Measurements from ENCODE around the gene FXR2. TPM values are rescaled to one million over a fixed set of nuclear protein-coding genes. Genes with fewer than 3 reads are reported as not detected.

FXR2 gene
- total and polyA plus RNA-seq, 10 donors, result 17.7 to 29.3 (median 24.0) TPM

DNA sequence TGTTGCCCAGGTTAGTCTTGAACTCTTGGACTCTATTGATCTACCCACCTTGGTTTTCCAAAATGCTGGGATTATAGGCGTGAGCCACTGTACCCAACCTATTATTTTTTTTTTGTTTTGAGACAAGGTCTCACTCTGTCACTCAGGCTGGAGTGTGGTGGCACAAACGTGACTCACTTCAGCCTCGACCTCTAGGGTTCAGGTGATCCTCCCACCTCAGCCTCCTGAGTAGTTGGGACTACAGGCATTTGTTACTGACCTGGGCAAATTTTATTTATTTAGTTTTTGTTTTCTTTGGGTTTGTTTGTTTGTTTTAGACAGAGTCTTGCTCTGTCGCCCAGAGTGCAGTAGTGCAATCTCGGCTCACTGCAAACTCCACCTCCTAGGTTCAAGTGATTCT lies 9.0 kb upstream of the FXR2 start:
- Histone ChIP-seq H3K36me3 (peaks cover 0 to 14% (median 0%) of the 10 kb centered on the region in 6 donors), H3K9me3 (no peaks in the 10 kb centered on the region), H3K27me3 (replicated peaks in 1 of 7) (no peaks in the 10 kb centered on the region), H3K27ac (no peak overlapping the region), H3K4me1 (peaks cover 9 to 28% (median 19%) of the 10 kb centered on the region in 6 donors), H3K4me3 (no peak overlapping the region)
- intact Hi-C loops (cut with DNase I; ENCODE audit: low total_unique reads), result loop anchor here (10.0 kb wide), 1 partner anchor 61 kb away; the partner anchor contains the start of genes TP53 and WRAP53
- WGBS, 5 donors, result 83 to 90% (median 88%) methylated on average over 5 of the region's 5 CpGs
- no peak for DNase-seq
- TF ChIP-seq POLR2AphosphoS5 (IDR thresholded peaks at IDR 0.05), result no peak
- TF ChIP-seq POLR2A (IDR thresholded peaks at IDR 0.05), result no peak
- TF ChIP-seq, protein P1, sequence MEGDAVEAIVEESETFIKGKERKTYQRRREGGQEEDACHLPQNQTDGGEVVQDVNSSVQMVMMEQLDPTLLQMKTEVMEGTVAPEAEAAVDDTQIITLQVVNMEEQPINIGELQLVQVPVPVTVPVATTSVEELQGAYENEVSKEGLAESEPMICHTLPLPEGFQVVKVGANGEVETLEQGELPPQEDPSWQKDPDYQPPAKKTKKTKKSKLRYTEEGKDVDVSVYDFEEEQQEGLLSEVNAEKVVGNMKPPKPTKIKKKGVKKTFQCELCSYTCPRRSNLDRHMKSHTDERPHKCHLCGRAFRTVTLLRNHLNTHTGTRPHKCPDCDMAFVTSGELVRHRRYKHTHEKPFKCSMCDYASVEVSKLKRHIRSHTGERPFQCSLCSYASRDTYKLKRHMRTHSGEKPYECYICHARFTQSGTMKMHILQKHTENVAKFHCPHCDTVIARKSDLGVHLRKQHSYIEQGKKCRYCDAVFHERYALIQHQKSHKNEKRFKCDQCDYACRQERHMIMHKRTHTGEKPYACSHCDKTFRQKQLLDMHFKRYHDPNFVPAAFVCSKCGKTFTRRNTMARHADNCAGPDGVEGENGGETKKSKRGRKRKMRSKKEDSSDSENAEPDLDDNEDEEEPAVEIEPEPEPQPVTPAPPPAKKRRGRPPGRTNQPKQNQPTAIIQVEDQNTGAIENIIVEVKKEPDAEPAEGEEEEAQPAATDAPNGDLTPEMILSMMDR (IDR thresholded peaks at IDR 0.05 in 8 of 11, conservative IDR thresholded peaks at IDR 0.05 in 3 of 11), result no peak

DNA sequence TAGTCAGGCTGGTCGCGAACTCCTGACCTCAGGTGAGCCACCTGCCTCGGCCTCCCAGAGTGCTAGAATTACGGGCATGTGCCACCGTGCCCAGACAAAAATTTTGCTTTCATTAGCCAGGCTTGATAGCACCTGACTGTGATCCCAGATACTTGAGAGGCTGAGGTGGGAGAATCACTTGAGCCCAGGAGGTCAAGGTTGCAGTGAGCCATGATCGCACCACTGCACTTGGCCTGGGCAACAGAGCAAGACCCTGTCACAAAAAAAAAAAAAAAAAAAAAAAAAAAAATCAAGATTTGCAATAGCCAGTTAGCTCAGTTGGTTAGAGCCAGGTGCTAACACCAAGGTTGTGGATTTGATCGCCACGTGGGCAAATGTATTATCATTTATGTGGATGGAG lies 6.1 kb upstream of the FXR2 start:
- no peaks in the 10 kb centered on the region for H3K9me3 ChIP-seq
- WGBS, 5 donors, result 91 to 96% (median 95%) methylated on average over 8 of the region's 8 CpGs

DNA sequence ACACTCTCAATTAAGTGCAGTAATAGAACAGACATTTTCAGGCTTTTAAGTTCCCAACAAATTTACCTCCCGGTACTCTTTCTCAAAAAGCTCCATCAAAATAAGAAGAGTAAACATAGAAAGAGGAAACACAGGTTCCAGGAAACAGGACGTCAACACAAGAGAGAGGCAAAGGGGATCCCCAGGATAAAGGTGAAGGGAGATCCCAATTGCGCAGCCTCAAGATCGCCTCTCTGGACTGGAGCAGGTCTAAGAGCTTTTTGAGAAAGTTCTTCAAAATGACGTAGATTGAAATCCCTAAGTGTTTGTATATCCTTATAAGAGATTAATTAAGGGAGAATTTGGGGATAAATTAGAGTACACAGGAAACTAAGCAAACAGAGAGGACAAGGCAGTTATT lies 3.9 kb upstream of the FXR2 start:
- no peak for TF ChIP-seq POLR2A (IDR thresholded peaks at IDR 0.05)
- TF ChIP-seq, protein P1 (IDR thresholded peaks at IDR 0.05 in 8 of 11, conservative IDR thresholded peaks at IDR 0.05 in 3 of 11), result no peak
- TF ChIP-seq POLR2AphosphoS5 (IDR thresholded peaks at IDR 0.05), result no peak
- Histone ChIP-seq H3K4me3 (no peak overlapping the region), H3K27ac (no peak overlapping the region), H3K4me1 (peaks cover 4 to 15% (median 6%) of the 10 kb centered on the region in 6 donors), H3K36me3 (no peaks in the 10 kb centered on the region), H3K27me3 (replicated peaks in 1 of 7) (no peaks in the 10 kb centered on the region), H3K9me3 (no peaks in the 10 kb centered on the region)
- DNase-seq, result no peak
- WGBS, 5 donors, result 63 to 80% (median 73%) methylated on average over 5 of the region's 5 CpGs
- intact Hi-C loops (cut with DNase I; ENCODE audit: low total_unique reads), result no loop called here

More for the DNA sequence above, 6.1 kb upstream of the FXR2 start:
- Histone ChIP-seq H3K4me3 (no peak overlapping the region), H3K27me3 (replicated peaks in 1 of 7) (no peaks in the 10 kb centered on the region), H3K36me3 (peaks cover 0 to 9% (median 0%) of the 10 kb centered on the region in 6 donors), H3K27ac (no peak overlapping the region), H3K4me1 (peaks cover 0 to 6% (median 0%) of the 10 kb centered on the region in 6 donors)
- intact Hi-C loops (cut with DNase I; ENCODE audit: low total_unique reads), result loop anchor here (10.0 kb wide), 1 partner anchor 64 kb away; the partner anchor contains the start of genes TP53 and WRAP53
- no peak for DNase-seq
- TF ChIP-seq, protein P1 (IDR thresholded peaks at IDR 0.05 in 8 of 11, conservative IDR thresholded peaks at IDR 0.05 in 3 of 11), result no peak
- TF ChIP-seq POLR2AphosphoS5 (IDR thresholded peaks at IDR 0.05) (no peak), POLR2A (IDR thresholded peaks at IDR 0.05) (no peak)

DNA sequence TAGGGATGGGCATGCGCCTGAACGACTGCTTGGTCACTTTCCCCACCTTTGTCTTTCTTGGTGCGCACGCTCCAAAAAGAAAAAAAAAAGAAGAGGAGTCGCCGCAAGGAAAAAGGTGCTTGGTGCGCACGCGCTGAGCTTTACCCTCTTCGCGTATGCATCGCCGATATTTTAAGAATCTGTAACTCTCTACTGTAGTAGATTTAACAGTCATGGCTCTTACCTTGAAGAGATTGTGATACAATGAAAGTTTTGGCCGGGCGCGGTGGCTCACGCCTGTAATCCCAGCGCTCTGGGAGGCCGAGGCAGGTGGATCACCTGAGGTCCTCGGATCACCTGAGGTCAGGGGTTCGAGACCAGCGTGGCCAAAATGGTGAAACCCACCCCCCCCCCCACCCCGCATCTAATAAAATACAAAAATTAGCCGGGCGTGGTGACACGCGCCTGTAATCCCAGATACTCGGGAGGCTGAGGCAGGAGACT lies 609 bp upstream of the FXR2 start:
- no peak for DNase-seq

More for the DNA sequence above, 609 bp upstream of the FXR2 start:
- H3K9me3 ChIP-seq, result no peaks in the 10 kb centered on the region
- H3K27me3 ChIP-seq (replicated peaks in 1 of 7), result no peaks in the 10 kb centered on the region
- H3K27ac ChIP-seq, result peak overlapping the region; percentile 87 to 99 (median 92)
- peaks cover 0 to 16% (median 3%) of the 10 kb centered on the region in 6 donors for H3K36me3 ChIP-seq
- peaks cover 21 to 48% (median 36%) of the 10 kb centered on the region in 6 donors for H3K4me1 ChIP-seq
- TF ChIP-seq, protein P1 (IDR thresholded peaks at IDR 0.05 in 8 of 11, conservative IDR thresholded peaks at IDR 0.05 in 3 of 11), result peak in 1 of 11 experiments; percentile 61
- TF ChIP-seq POLR2A (IDR thresholded peaks at IDR 0.05), result no peak
- H3K4me3 ChIP-seq, result peak overlapping the region; percentile 44 to 95 (median 74)
- WGBS, 5 donors, result 5 to 10% (median 8%) methylated on average over 28 of the region's 28 CpGs
- intact Hi-C loops (cut with DNase I; ENCODE audit: low total_unique reads), result no loop called here
